Right cardiac atrium (tissue), 5 donors: ENCODE data around the gene TOP2A. TPM values are rescaled to one million over a fixed set of nuclear protein-coding genes. Genes with fewer than 3 reads are reported as not detected.

Experiments
- ATAC-seq, 2 donors: fragments of 200-7000 bp; cut with Tn5 transposase; one replicate each; pipeline versions ENCODE4 v1.8.0 to v1.9.1; 2020; ENCODE audit warnings: moderate library complexity in 2 of 2, mild to moderate bottlenecking in 1 of 2
- DNase-seq, 3 donors: peaks; one replicate each; pipeline ENCODE4 v3.0.0-alpha.2; 2020
- H3K27ac ChIP-seq: one replicate; pipeline ENCODE4 v1.5.1; 2013; ENCODE audit warnings: mild to moderate bottlenecking, low read length, control low read depth, moderate library complexity
- H3K27me3 ChIP-seq: one replicate; pipeline ENCODE4 v1.6.1; 2013; ENCODE audit not compliant: control insufficient read depth, insufficient read depth
- H3K4me1 ChIP-seq: one replicate; pipeline ENCODE4 v1.6.1; 2013; ENCODE audit warnings: low read length; ENCODE audit not compliant: control insufficient read depth, insufficient read depth
- H3K4me3 ChIP-seq: one replicate; pipeline ENCODE4 v1.5.1; 2013; ENCODE audit warnings: low read length, control low read depth
- H3K9me3 ChIP-seq: one replicate; pipeline ENCODE4 v1.6.1; 2013; ENCODE audit warnings: low read length; ENCODE audit not compliant: control insufficient read depth
- WGBS: extraction: QIAGEN DNeasy Blood & Tissue Kit; methylation state at CpG from one replicate; pipeline ENCODE4 v1.1.7; 2013; 5-methylcytosine and 5-hydroxymethylcytosine counted together
- intact Hi-C, 4 donors: fragments of 100-400 bp; cut with DNase I; formaldehyde crosslinking; loops; one replicate each; pipeline versions ENCODE4 v1.11.0 to v1.14.0; 2022 to 2023
- polyA plus RNA-seq: library from polyadenylated mRNA; stranded (reverse); fragments of 200-250 nt; gene quantifications from one replicate; pipeline ENCODE4 v1.2.3, GENCODE V29; 2013
- total RNA-seq, 4 donors: library from RNA; stranded (reverse); fragmentation: NEBNext Ultra II Directional; extraction: Animal tissue kit (Norgen Biotek cat#: 25700); gene quantifications; one replicate each; pipeline ENCODE4 v1.2.1, GENCODE V29; 2021
- donor health status: healthy with polysubstance abuse.
- donor health status: DM: no; HTN: yes; CAD: no.
- donor health status: DM: no; HTN: no; CAD: no.
- donor health status: DM: no; HTN: yes; CAD: no; lungs with severe emphysema.
- donor health status: DM: yes; HTN: yes; CAD: no.

TOP2A gene
- total and polyA plus RNA-seq, 5 donors: 0.22 to 5.9 (median 2.6) TPM

GRCh38 chr17:40450175-40450574, 32.5 kb upstream of the TOP2A start:
- WGBS: 77% methylated on average over 3 of the region's 3 CpGs
- ATAC-seq (no peak), DNase-seq (peak in 1 of 3 donors; percentile 71)
- no peaks in the 10 kb centered on the region for H3K9me3 ChIP-seq
- no peak overlapping the region for H3K4me3 ChIP-seq
- peaks cover 30% of the 10 kb centered on the region for H3K4me1 ChIP-seq
- intact Hi-C loops: no loop called here
- peak overlapping the region; percentile 13 for H3K27ac ChIP-seq
- no peaks in the 10 kb centered on the region for H3K27me3 ChIP-seq

DNA sequence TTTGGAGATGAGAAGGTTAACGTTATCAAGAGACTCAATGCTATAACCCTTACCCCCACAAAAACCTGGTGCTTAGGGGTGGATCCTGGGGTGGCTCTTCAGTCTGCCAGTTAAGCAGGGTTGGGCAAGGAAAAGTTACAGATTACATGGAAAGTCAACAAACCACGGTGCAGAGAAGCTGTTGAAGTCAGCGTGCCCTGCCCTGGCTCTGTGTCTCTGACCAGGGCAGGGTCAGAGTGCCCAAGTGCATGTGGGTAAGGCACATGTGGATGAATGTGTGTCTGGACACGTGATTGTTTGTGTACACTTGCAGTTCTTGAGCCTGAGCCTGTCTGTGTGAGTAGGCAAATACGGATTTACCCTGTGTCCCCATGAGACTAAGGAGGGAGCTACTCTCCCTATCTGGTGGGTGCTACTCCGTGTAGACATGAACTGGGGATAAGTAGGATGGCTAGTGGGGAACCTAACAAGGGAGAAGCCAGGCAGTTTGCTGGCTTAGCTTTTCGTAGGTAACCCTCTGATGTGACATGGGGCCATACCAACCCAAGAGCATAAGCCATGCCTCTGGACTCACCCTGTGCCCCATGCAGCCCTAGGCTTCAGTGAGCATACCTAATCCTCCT, 31.1 kb upstream of the TOP2A start:
- 42% methylated on average over 7 of the region's 7 CpGs for WGBS
- H3K4me3 ChIP-seq: no peak overlapping the region

DNA sequence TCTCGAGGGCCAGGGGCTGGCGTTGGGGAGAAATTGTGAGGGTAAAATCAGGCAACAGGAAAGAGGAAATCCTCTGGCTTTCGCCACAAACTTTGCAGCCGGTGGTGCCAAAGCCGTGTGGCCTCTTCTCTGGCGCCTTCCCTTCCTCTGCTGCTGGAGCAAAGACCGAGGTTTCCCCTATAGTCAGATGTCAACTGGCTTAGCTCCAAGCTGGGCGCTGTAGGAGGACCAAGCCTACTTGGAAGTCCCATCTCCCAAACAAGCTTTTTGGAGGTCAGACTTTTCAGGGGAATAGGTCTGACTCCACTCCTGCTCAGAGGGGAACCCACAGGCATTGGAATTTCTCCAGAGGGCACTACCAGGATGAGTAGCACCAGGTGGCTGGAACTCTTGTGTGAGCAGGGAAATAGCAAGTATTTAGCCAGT, 30.5 kb upstream of the TOP2A start:
- Histone ChIP-seq H3K27me3 (no peaks in the 10 kb centered on the region), H3K9me3 (no peaks in the 10 kb centered on the region), H3K27ac (peak overlapping the region; percentile 86), H3K4me1 (peaks cover 30% of the 10 kb centered on the region), H3K4me3 (peak overlapping the region; percentile 40)
- WGBS: 16% methylated on average over 8 of the region's 8 CpGs
- peak; percentile 68 to 88 (median 82) for DNase-seq
- intact Hi-C loops: loop anchor here in 1 of 4 donors (10.0 kb wide), 1 partner anchor 87 kb away; no protein-coding TSS in a partner anchor
- ATAC-seq: peak in 1 of 2 donors; percentile 5

More for the DNA sequence above, 31.1 kb upstream of the TOP2A start:
- no peak for ATAC-seq
- Histone ChIP-seq H3K4me1 (peaks cover 30% of the 10 kb centered on the region), H3K27me3 (no peaks in the 10 kb centered on the region), H3K9me3 (no peaks in the 10 kb centered on the region), H3K27ac (peak overlapping the region; percentile 86)
- intact Hi-C loops: loop anchor here in 1 of 4 donors (10.0 kb wide), 1 partner anchor 86 kb away; no protein-coding TSS in a partner anchor
- DNase-seq: peak in 1 of 3 donors; percentile 22

- DNase-seq: no peak
- no peak for ATAC-seq
- intact Hi-C loops: loop anchor here in 1 of 4 donors (10.0 kb wide), 1 partner anchor 87 kb away; no protein-coding TSS in a partner anchor
- Histone ChIP-seq H3K9me3 (no peaks in the 10 kb centered on the region), H3K27ac (peak overlapping the region; percentile 86), H3K4me1 (peaks cover 30% of the 10 kb centered on the region), H3K4me3 (peak overlapping the region; percentile 40), H3K27me3 (no peaks in the 10 kb centered on the region)
- 46% methylated on average over 4 of the region's 4 CpGs for WGBS
These were observed 30.1 kb upstream of the TOP2A start for GRCh38 chr17:40447806-40448205.

GRCh38 chr17:40447148-40447644, 29.5 kb upstream of the TOP2A start:
- intact Hi-C loops: loop anchor here in 1 of 4 donors (10.0 kb wide), 1 partner anchor 88 kb away; no protein-coding TSS in a partner anchor
- H3K4me1 ChIP-seq: peaks cover 26% of the 10 kb centered on the region
- peak overlapping the region; percentile 40 for H3K4me3 ChIP-seq
- H3K27me3 ChIP-seq: no peaks in the 10 kb centered on the region
- no peaks in the 10 kb centered on the region for H3K9me3 ChIP-seq
- H3K27ac ChIP-seq: peak overlapping the region; percentile 86
- ATAC-seq: peak; percentile 44 to 55
- 25% methylated on average over 8 of the region's 8 CpGs for WGBS
- peak; percentile 53 to 80 (median 58) for DNase-seq

DNA sequence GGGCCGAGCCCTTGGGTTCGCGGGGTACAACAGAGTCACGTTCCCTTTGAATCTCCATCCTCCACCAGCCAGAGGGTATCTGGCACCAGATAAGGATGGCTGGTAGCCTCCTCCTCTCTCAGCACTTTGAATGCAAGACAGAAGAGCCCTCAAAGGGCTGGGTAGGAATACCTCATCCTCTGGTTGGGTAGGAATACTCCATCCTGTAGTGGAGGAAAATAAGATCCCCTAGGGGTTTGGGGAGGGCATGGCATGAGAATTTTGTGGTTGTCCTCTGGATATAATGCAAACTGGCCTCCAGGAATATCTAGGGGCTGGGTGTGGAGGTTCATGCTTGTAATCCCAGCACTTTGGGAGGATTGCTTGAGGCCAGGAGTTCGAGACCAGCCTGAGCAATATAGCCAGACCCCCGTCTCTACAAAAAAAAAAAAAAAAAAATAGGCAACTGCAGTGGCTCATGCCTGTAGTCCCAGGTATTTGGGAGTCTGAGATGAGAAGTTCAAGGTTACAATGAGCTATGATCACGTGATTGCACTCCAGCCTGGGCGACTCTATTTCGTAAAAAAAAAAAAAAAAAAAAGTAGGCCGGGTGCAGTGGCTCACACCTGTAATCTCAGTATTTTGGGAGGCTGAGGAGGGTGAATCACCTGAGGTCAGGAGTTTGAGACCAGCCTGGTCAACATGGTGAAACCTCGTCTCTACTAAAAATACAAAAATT, 28.2 kb upstream of the TOP2A start:
- WGBS: 49% methylated on average over 11 of the region's 11 CpGs
- Histone ChIP-seq H3K27me3 (no peaks in the 10 kb centered on the region), H3K4me3 (peak overlapping the region; percentile 63), H3K27ac (peak overlapping the region; percentile 84), H3K9me3 (no peaks in the 10 kb centered on the region), H3K4me1 (peaks cover 19% of the 10 kb centered on the region)
- ATAC-seq (no peak), DNase-seq (peak in 1 of 3 donors; percentile 32)
- intact Hi-C loops: loop anchor here in 1 of 4 donors (10.0 kb wide), 1 partner anchor 89 kb away; no protein-coding TSS in a partner anchor

GRCh38 chr17:40443988-40444899, 26.5 kb upstream of the TOP2A start:
- H3K4me3 ChIP-seq: peak overlapping the region; percentile 63
- intact Hi-C loops: loop anchor here (2.0 to 10.0 kb wide), 6 partner anchors 31 to 113 kb away; no protein-coding TSS in a partner anchor
- peak overlapping the region; percentile 80 for H3K27ac ChIP-seq
- H3K27me3 ChIP-seq: no peaks in the 10 kb centered on the region
- peak in 1 of 3 donors; percentile 57 for DNase-seq
- 12% methylated on average over 15 of the region's 15 CpGs for WGBS
- no peak for ATAC-seq
- peaks cover 15% of the 10 kb centered on the region for H3K4me1 ChIP-seq
- no peaks in the 10 kb centered on the region for H3K9me3 ChIP-seq

GRCh38 chr17:40443196-40443987, 25.7 kb upstream of the TOP2A start, which contains the start of gene IGFBP4:
Gene IGFBP4 (plus strand): TSS chr17:40443450. CDS start chr17:40443736, 286 bp downstream.
- peak; percentile 78 for ATAC-seq
- Histone ChIP-seq H3K4me3 (peak within 1 kb of the TSS; percentile 63), H3K27ac (peak within 1 kb of the TSS; percentile 80), H3K4me1 (peaks cover 11% of the 10 kb centered on the region), H3K9me3 (no peaks in the 10 kb centered on the region), H3K27me3 (no peaks in the 10 kb centered on the region)
- peak; percentile 87 to 95 (median 95) for DNase-seq
- WGBS: under 1% methylated on average over 97 of the region's 98 CpGs
- intact Hi-C loops: loop anchor here (2.0 to 10.0 kb wide), 6 partner anchors 31 to 114 kb away; no protein-coding TSS in a partner anchor

DNA sequence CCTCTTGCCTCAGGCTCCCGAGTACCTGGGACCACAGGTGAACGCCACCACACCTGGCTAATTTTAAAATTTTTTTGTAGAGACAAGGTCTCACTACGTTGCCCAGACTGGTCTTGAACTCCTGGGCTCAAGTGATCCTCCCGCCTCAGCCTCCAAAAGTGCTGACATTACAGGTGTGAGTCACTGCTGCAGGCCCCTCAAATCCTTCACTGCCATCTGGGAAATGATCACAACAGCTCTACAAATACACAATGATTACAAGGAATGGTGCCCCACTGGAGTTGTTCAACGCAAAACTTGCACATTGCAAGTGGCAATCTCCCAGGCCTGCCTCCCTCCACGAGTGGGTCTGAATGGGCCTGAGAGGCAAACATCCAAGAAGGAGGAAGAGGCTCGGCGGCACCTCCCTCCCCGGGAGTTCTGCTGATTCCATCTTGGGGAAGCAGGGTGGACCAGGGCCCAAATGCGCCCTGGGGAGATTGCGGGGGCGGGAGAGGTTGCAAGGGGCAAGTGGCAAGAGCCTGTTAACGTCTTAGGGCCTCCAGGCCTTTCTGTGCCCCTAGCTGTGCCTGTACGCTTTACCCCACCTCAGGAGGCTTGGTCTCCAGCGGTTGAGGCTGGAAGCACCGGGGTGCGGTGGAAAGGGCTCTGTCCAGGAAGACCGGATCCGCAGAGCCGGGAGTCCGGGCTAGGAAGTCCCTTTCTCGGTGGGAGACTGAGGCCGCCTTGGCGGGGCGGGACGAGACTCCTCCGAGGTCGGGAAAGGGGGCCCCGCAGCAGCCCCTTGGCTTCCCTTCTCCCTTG, 24.9 kb upstream of the TOP2A start:
- 26% methylated on average over 29 of the region's 29 CpGs for WGBS
- ATAC-seq (peak; percentile 19 to 40), DNase-seq (peak; percentile 83 to 89 (median 89))
- Histone ChIP-seq H3K27ac (peak overlapping the region; percentile 80), H3K9me3 (no peaks in the 10 kb centered on the region), H3K4me1 (peaks cover 7% of the 10 kb centered on the region), H3K4me3 (peak overlapping the region; percentile 63), H3K27me3 (no peaks in the 10 kb centered on the region)
- intact Hi-C loops: loop anchor here (2.0 to 10.0 kb wide), 6 partner anchors 32 to 115 kb away; no protein-coding TSS in a partner anchor
